K562 (cell line): ENCODE measurements around the gene CPNE6.

Source experiments
- ATF3 ChIP-seq, 2 experiments: fragments of 450-650 bp in 1 of 2; sonication (generic) in 1 of 2; formaldehyde crosslinking in 1 of 2; IDR thresholded peaks in 1 of 2; conservative IDR thresholded peaks in 1 of 2; 2 replicates each; pipeline versions ENCODE4 v1.6.1 to v1.8.1; 2016 to 2023; ENCODE audit warnings: mild to moderate bottlenecking in 2 of 2, moderate library complexity in 2 of 2, inconsistent platforms in 1 of 2, missing genetic modification reagents in 1 of 2
- BRCA1 ChIP-seq, 2 experiments: fragments of 450-650 bp in 1 of 2; sonication (generic) in 1 of 2; formaldehyde crosslinking in 1 of 2; IDR thresholded peaks; 2 replicates each; pipeline versions ENCODE4 v1.5.0 to v1.6.1; 2017 to 2020; ENCODE audit warnings: mild to moderate bottlenecking in 1 of 2, missing genetic modification reagents in 1 of 2
- E2F4 ChIP-seq: sonication (generic); formaldehyde crosslinking; IDR thresholded peaks from 2 replicates; pipeline ENCODE4 v1.8.0; 2022; ENCODE audit warnings: mild to moderate bottlenecking, low read depth, missing genetic modification reagents
- E2F6 ChIP-seq, 2 experiments: IDR thresholded peaks; 2 replicates each; pipeline ENCODE4 v1.6.1; 2011; ENCODE audit warnings: borderline replicate concordance in 1 of 2, control low read depth in 1 of 2, low read depth in 1 of 2, low read length in 1 of 2, mild to moderate bottlenecking in 1 of 2, mixed read lengths in 1 of 2, moderate library complexity in 1 of 2; ENCODE audit not compliant: insufficient read depth in 1 of 2, insufficient read length in 1 of 2, poor library complexity in 1 of 2, severe bottlenecking in 1 of 2; ENCODE audit errors: extremely low read depth in 1 of 2
- ELF1 ChIP-seq: fragments of 200-800 bp; sonication (Bioruptor generic); IDR thresholded peaks from 2 replicates; pipeline ENCODE4 v1.6.1; 2016; ENCODE audit warnings: missing genetic modification characterization, missing compliant biosample characterization
- FOXJ3 ChIP-seq: sonication (generic); formaldehyde crosslinking; IDR thresholded peaks from 2 replicates; pipeline ENCODE4 v1.4.0; 2020; ENCODE audit warnings: mild to moderate bottlenecking, missing genetic modification reagents
- ILF3 ChIP-seq: fragments of 450-650 bp; IDR thresholded peaks from 2 replicates; pipeline ENCODE4 v1.6.1; 2018; ENCODE audit warnings: antibody characterized with exemption, mild to moderate bottlenecking, moderate library complexity, borderline replicate concordance
- POLR2A ChIP-seq: fragments of 450-650 bp; conservative IDR thresholded peaks from 2 replicates; pipeline ENCODE4 v1.6.1; 2016
- ZBTB40 ChIP-seq, 2 experiments: fragments of 450-650 bp in 1 of 2; sonication (generic) in 1 of 2; formaldehyde crosslinking in 1 of 2; IDR thresholded peaks; 2 replicates each; pipeline versions ENCODE4 v1.7.1 to v1.9.0; 2016 to 2022; ENCODE audit warnings: inconsistent platforms in 1 of 2, mild to moderate bottlenecking in 1 of 2, missing genetic modification reagents in 1 of 2
- ZNF23 ChIP-seq: fragments of 250-450 bp; sonication (Bioruptor Pico); IDR thresholded peaks from 2 replicates; pipeline ENCODE4 v1.4.0; 2020; ENCODE audit warnings: mild to moderate bottlenecking
- ZNF778 ChIP-seq: fragments of 450-650 bp; formaldehyde crosslinking; IDR thresholded peaks from 2 replicates; pipeline ENCODE4 v1.4.0; 2020; ENCODE audit warnings: mild to moderate bottlenecking, moderate library complexity

GRCh38 chr14:24036169-24036962 lies 35.0 kb upstream of the CPNE6 start:
- TF ChIP-seq ILF3 (no peak), E2F4 (no peak), ELF1 (tag) (no peak), ZNF23 (CRISPR knock-in tag) (no peak), ZNF778 (no peak), FOXJ3 (no peak), E2F6 (IDR thresholded peaks at IDR 0.05; ENCODE audit: borderline replicate concordance in 1 of 2, extremely low read depth in 1 of 2, insufficient read depth in 1 of 2, insufficient read length in 1 of 2, low read depth in 1 of 2, low read length in 1 of 2, poor library complexity in 1 of 2, severe bottlenecking in 1 of 2) (no peak), ATF3 (IDR thresholded peaks at IDR 0.05) (no peak), ATF3 (CRISPR knock-in tag; conservative IDR thresholded peaks at IDR 0.05) (no peak), BRCA1 (IDR thresholded peaks at IDR 0.05) (no peak), BRCA1 (CRISPR knock-in tag; IDR thresholded peaks at IDR 0.05) (no peak), POLR2A (no peak), ZBTB40 (IDR thresholded peaks at IDR 0.05) (no peak), ZBTB40 (CRISPR knock-in tag; IDR thresholded peaks at IDR 0.05) (no peak)
